Natural killer cell treated with Interleukin-12 subunit alpha and Interleukin-12 subunit beta and Interleukin-15 and Interleukin-18, amount 100 ng/mL, for 72 hours (primary cell): Measurements from ENCODE around the gene EPG5. TPM values are rescaled to one million over a fixed set of nuclear protein-coding genes. Genes with fewer than 3 reads are reported as not detected.
A peak's percentile ranks its signal among the peaks of the same experiment; 100 is the strongest.

ENCODE experiments used
- ATAC-seq, 2 donors: fragments of 150-1000 bp; cut with Tn5 transposase in 1 of 2; sonication (Bioruptor Pico), chemical (Tn5 transposase) in 1 of 2; 2 replicates each; pipeline ENCODE4 v1.10.0; 2021
- DNase-seq: peaks from one replicate; pipeline ENCODE4 v3.0.0; 2022; ENCODE audit warnings: low spot score
- H3K27ac Mint-ChIP-seq, 2 donors: 1 replicate in 1 of 2; 2 replicates in 1 of 2; pipeline ENCODE4 v1.8.0; 2022; ENCODE audit warnings: mixed read lengths in 2 of 2, mild to moderate bottlenecking in 1 of 2, moderate library complexity in 1 of 2
- H3K27me3 Mint-ChIP-seq, 2 donors: 1 replicate in 1 of 2; 2 replicates in 1 of 2; pipeline ENCODE4 v1.8.0; 2022; ENCODE audit warnings: mixed read lengths in 2 of 2
- H3K36me3 Mint-ChIP-seq: one replicate; pipeline ENCODE4 v1.8.0; 2022; ENCODE audit warnings: mixed read lengths
- H3K4me1 Mint-ChIP-seq, 2 donors: 1 replicate in 1 of 2; 2 replicates in 1 of 2; pipeline ENCODE4 v1.8.0; 2022; ENCODE audit warnings: low read depth in 2 of 2, mixed read lengths in 2 of 2, mild to moderate bottlenecking in 1 of 2
- H3K4me3 Mint-ChIP-seq: one replicate; pipeline ENCODE4 v1.8.0; 2022; ENCODE audit warnings: mixed read lengths
- H3K9me3 Mint-ChIP-seq: 2 replicates; pipeline ENCODE4 v1.8.0; 2022; ENCODE audit warnings: mixed read lengths
- total RNA-seq, 2 donors: library from RNA; stranded (reverse); gene quantifications; one replicate each; pipeline ENCODE4 v1.2.3, GENCODE V29; 2022

EPG5 gene
- total RNA-seq, 2 donors from 2014 or later: 38.8 to 48.9 TPM

DNA sequence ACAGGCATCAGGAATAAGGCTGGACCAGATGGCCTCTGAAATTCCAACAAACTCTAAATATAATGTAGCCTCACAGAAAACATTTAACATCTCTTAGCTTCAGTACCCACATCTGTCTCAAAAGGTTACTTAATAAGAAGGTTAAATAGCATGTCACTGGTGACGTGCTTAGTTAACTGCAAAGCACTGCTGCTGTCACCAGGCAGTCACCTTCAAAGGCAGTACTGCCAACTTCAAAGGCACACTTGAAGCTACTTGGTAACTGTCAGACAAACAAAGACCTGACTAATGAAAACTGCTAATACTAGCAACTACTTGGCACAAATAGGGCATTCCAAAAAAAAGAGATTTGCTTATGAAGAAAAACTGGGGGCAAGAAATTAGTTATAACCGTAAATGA is 36.2 kb downstream of the EPG5 start:
- no peak overlapping the region for H3K4me3 Mint-ChIP-seq
- peaks cover 13% of the 10 kb centered on the region for H3K36me3 Mint-ChIP-seq
- H3K4me1 Mint-ChIP-seq: peaks cover 4 to 12% of the 10 kb centered on the region in 2 donors

GRCh38 chr18:45926691-45927090 is 40.4 kb downstream of the EPG5 start:
- no peak overlapping the region for H3K27ac Mint-ChIP-seq
- H3K36me3 Mint-ChIP-seq: peaks cover 24% of the 10 kb centered on the region

More for the DNA sequence above, 36.2 kb downstream of the EPG5 start:
- Mint-ChIP-seq H3K9me3 (no peaks in the 10 kb centered on the region), H3K27me3 (no peaks in the 10 kb centered on the region), H3K27ac (no peak overlapping the region)
- no peak for DNase-seq
- ATAC-seq: no peak

GRCh38 chr18:45926085-45926484 is 41.0 kb downstream of the EPG5 start:
- no peaks in the 10 kb centered on the region for H3K9me3 Mint-ChIP-seq

More at GRCh38 chr18:45926691-45927090, 40.4 kb downstream of the EPG5 start:
- Mint-ChIP-seq H3K27me3 (no peaks in the 10 kb centered on the region), H3K9me3 (no peaks in the 10 kb centered on the region), H3K4me3 (no peak overlapping the region), H3K4me1 (peaks cover 0 to 5% of the 10 kb centered on the region in 2 donors)
- DNase-seq (no peak), ATAC-seq (no peak)

DNA sequence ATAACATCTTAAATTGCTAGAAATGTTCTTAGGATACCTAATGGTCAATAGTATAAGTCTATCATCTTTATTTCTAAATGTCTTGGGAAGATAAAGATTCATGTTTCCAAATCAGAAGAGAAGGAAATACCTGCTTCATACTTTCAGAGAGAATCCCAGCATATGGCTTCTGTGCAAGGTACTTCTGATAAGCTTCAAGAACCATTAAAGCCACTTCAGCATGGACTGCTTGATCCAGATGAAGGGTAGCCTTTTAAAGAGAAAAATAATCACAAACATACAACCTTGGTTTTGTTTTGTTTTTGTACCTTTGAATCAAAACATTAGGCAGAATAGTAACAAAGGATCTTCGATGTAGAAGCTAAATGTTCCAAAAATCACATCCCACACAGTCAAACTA is 44.0 kb downstream of the EPG5 start:
- Mint-ChIP-seq H3K27me3 (no peaks in the 10 kb centered on the region), H3K36me3 (peaks cover 37% of the 10 kb centered on the region)
- no peak for DNase-seq

More at GRCh38 chr18:45926085-45926484, 41.0 kb downstream of the EPG5 start:
- Mint-ChIP-seq H3K27ac (no peak overlapping the region), H3K4me1 (peaks cover 2 to 6% of the 10 kb centered on the region in 2 donors), H3K27me3 (no peaks in the 10 kb centered on the region), H3K36me3 (peaks cover 25% of the 10 kb centered on the region), H3K4me3 (no peak overlapping the region)
- DNase-seq (no peak), ATAC-seq (no peak)

GRCh38 chr18:45920367-45920766 is 46.8 kb downstream of the EPG5 start:
- no peaks in the 10 kb centered on the region for H3K27me3 Mint-ChIP-seq
- ATAC-seq (peak in 1 of 2 donors; percentile 38), DNase-seq (no peak)
- H3K4me1 Mint-ChIP-seq: peaks cover 16 to 17% of the 10 kb centered on the region in 2 donors
- no peaks in the 10 kb centered on the region for H3K9me3 Mint-ChIP-seq
- H3K4me3 Mint-ChIP-seq: no peak overlapping the region
- H3K27ac Mint-ChIP-seq: peak overlapping the region; percentile 3 to 56
- peaks cover 35% of the 10 kb centered on the region for H3K36me3 Mint-ChIP-seq

More for the DNA sequence above, 44.0 kb downstream of the EPG5 start:
- H3K9me3 Mint-ChIP-seq: no peaks in the 10 kb centered on the region
- H3K4me1 Mint-ChIP-seq: peaks cover 17 to 19% of the 10 kb centered on the region in 2 donors
- no peak overlapping the region for H3K4me3 Mint-ChIP-seq
- no peak for ATAC-seq
- H3K27ac Mint-ChIP-seq: no peak overlapping the region

GRCh38 chr18:45916302-45916701 is 50.8 kb downstream of the EPG5 start:
- H3K4me3 Mint-ChIP-seq: no peak overlapping the region
- H3K27me3 Mint-ChIP-seq: no peaks in the 10 kb centered on the region
- no peak overlapping the region for H3K27ac Mint-ChIP-seq
- H3K36me3 Mint-ChIP-seq: peaks cover 34% of the 10 kb centered on the region
- no peaks in the 10 kb centered on the region for H3K9me3 Mint-ChIP-seq
- ATAC-seq: no peak
- peaks cover 17% of the 10 kb centered on the region in 2 donors for H3K4me1 Mint-ChIP-seq
- DNase-seq: no peak

- Mint-ChIP-seq H3K27me3 (no peaks in the 10 kb centered on the region), H3K36me3 (peaks cover 25% of the 10 kb centered on the region), H3K27ac (no peak overlapping the region), H3K4me3 (no peak overlapping the region), H3K9me3 (no peaks in the 10 kb centered on the region), H3K4me1 (peaks cover 5 to 6% of the 10 kb centered on the region in 2 donors)
- DNase-seq (no peak), ATAC-seq (no peak)
These were observed 53.9 kb downstream of the EPG5 start for GRCh38 chr18:45913276-45913675.

GRCh38 chr18:45910405-45911023 is 56.6 kb downstream of the EPG5 start:
- H3K27me3 Mint-ChIP-seq: no peaks in the 10 kb centered on the region
- H3K27ac Mint-ChIP-seq: peak overlapping the region in 1 of 2 donors; percentile 18
- H3K9me3 Mint-ChIP-seq: no peaks in the 10 kb centered on the region
- peak; percentile 75 for DNase-seq
- peak; percentile 62 to 79 for ATAC-seq
- peaks cover 5 to 6% of the 10 kb centered on the region in 2 donors for H3K4me1 Mint-ChIP-seq
- H3K4me3 Mint-ChIP-seq: no peak overlapping the region
- peaks cover 42% of the 10 kb centered on the region for H3K36me3 Mint-ChIP-seq

- no peaks in the 10 kb centered on the region for H3K27me3 Mint-ChIP-seq
- peaks cover 38% of the 10 kb centered on the region for H3K36me3 Mint-ChIP-seq
- H3K4me1 Mint-ChIP-seq: peaks cover 15 to 21% of the 10 kb centered on the region in 2 donors
- H3K4me3 Mint-ChIP-seq: no peak overlapping the region
- ATAC-seq (no peak), DNase-seq (no peak)
- no peaks in the 10 kb centered on the region for H3K9me3 Mint-ChIP-seq
- no peak overlapping the region for H3K27ac Mint-ChIP-seq
These were observed 65.4 kb downstream of the EPG5 start for GRCh38 chr18:45901654-45902210.

- Mint-ChIP-seq H3K27ac (peak overlapping the region; percentile 54 to 59), H3K4me3 (peak overlapping the region; percentile 43), H3K9me3 (no peaks in the 10 kb centered on the region), H3K36me3 (peaks cover 28% of the 10 kb centered on the region), H3K4me1 (peaks cover 15 to 21% of the 10 kb centered on the region in 2 donors), H3K27me3 (no peaks in the 10 kb centered on the region)
- ATAC-seq (peak in 1 of 2 donors; percentile 51), DNase-seq (no peak)
These were observed 66.5 kb downstream of the EPG5 start for GRCh38 chr18:45900623-45901022.

- Mint-ChIP-seq H3K4me3 (no peak overlapping the region), H3K27ac (peak overlapping the region in 1 of 2 donors; percentile 30), H3K36me3 (peaks cover 33% of the 10 kb centered on the region), H3K4me1 (peaks cover 15 to 25% of the 10 kb centered on the region in 2 donors), H3K9me3 (no peaks in the 10 kb centered on the region), H3K27me3 (no peaks in the 10 kb centered on the region)
- DNase-seq (no peak), ATAC-seq (no peak)
These were observed 70.1 kb downstream of the EPG5 start for GRCh38 chr18:45896991-45897390.

- ATAC-seq (no peak), DNase-seq (no peak)
- Mint-ChIP-seq H3K36me3 (peaks cover 31% of the 10 kb centered on the region), H3K27me3 (no peaks in the 10 kb centered on the region), H3K4me1 (peaks cover 11 to 20% of the 10 kb centered on the region in 2 donors), H3K4me3 (no peak overlapping the region), H3K27ac (no peak overlapping the region), H3K9me3 (no peaks in the 10 kb centered on the region)
These were observed 70.7 kb downstream of the EPG5 start for GRCh38 chr18:45896452-45896851.

GRCh38 chr18:45895339-45895738 is 71.8 kb downstream of the EPG5 start:
- Mint-ChIP-seq H3K9me3 (no peaks in the 10 kb centered on the region), H3K4me3 (no peak overlapping the region), H3K27ac (no peak overlapping the region), H3K4me1 (peaks cover 6 to 15% of the 10 kb centered on the region in 2 donors), H3K27me3 (no peaks in the 10 kb centered on the region), H3K36me3 (peaks cover 22% of the 10 kb centered on the region)
- DNase-seq (no peak), ATAC-seq (no peak)

GRCh38 chr18:45894818-45895217 is 72.3 kb downstream of the EPG5 start:
- no peak overlapping the region for H3K4me3 Mint-ChIP-seq

More at GRCh38 chr18:45894818-45895217, 72.3 kb downstream of the EPG5 start:
- DNase-seq: no peak
- H3K4me1 Mint-ChIP-seq: peaks cover 11 to 18% of the 10 kb centered on the region in 2 donors
- no peaks in the 10 kb centered on the region for H3K9me3 Mint-ChIP-seq
- H3K27me3 Mint-ChIP-seq: no peaks in the 10 kb centered on the region
- no peak overlapping the region for H3K27ac Mint-ChIP-seq
- H3K36me3 Mint-ChIP-seq: peaks cover 21% of the 10 kb centered on the region
- ATAC-seq: no peak
